Activated T-cell treated with anti-CD3 and anti-CD28 coated beads, Interleukin-2, amount 50 U/mL, for 4 hours (primary cell): Measurements from ENCODE around the gene TMEM59. TPM values are rescaled to one million over a fixed set of nuclear protein-coding genes. Genes with fewer than 3 reads are reported as not detected.
"Not testable (repeated sequence)": the region's sequence is repeated elsewhere in the genome, so short reads cannot be mapped to it uniquely, and the experiment has no call there.

Source experiments
- ATAC-seq, 2 donors: fragments of 200-7000 bp; cut with Tn5 transposase; one replicate each; pipeline ENCODE4 v1.10.0; 2021
- DNase-seq: peaks from one replicate; pipeline ENCODE4 v3.0.0-alpha.2; 2020
- H3K27me3 Mint-ChIP-seq: one replicate; pipeline ENCODE4 v1.8.0; 2021; ENCODE audit warnings: low read depth, mixed read lengths
- H3K36me3 Mint-ChIP-seq: one replicate; pipeline ENCODE4 v1.8.0; 2022; ENCODE audit warnings: mixed read lengths; ENCODE audit not compliant: insufficient read depth
- H3K4me1 Mint-ChIP-seq: one replicate; pipeline ENCODE4 v1.8.0; 2021; ENCODE audit warnings: low read depth, mixed read lengths
- H3K4me3 Mint-ChIP-seq: one replicate; pipeline ENCODE4 v1.8.0; 2021; ENCODE audit warnings: mild to moderate bottlenecking, moderate library complexity, mixed read lengths
- H3K9me3 Mint-ChIP-seq: one replicate; pipeline ENCODE4 v1.8.0; 2021; ENCODE audit warnings: mixed read lengths
- total RNA-seq, 3 donors: library from RNA; stranded (reverse); gene quantifications; one replicate each; pipeline ENCODE4 v1.2.1, GENCODE V29; 2021

TMEM59 gene, protein sequence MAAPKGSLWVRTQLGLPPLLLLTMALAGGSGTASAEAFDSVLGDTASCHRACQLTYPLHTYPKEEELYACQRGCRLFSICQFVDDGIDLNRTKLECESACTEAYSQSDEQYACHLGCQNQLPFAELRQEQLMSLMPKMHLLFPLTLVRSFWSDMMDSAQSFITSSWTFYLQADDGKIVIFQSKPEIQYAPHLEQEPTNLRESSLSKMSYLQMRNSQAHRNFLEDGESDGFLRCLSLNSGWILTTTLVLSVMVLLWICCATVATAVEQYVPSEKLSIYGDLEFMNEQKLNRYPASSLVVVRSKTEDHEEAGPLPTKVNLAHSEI
- total RNA-seq: 100 to 1,000 TPM in 1 of 3 donors, 10 to 100 TPM in 2; 86.8 to 102 (median 89.9) TPM

DNA sequence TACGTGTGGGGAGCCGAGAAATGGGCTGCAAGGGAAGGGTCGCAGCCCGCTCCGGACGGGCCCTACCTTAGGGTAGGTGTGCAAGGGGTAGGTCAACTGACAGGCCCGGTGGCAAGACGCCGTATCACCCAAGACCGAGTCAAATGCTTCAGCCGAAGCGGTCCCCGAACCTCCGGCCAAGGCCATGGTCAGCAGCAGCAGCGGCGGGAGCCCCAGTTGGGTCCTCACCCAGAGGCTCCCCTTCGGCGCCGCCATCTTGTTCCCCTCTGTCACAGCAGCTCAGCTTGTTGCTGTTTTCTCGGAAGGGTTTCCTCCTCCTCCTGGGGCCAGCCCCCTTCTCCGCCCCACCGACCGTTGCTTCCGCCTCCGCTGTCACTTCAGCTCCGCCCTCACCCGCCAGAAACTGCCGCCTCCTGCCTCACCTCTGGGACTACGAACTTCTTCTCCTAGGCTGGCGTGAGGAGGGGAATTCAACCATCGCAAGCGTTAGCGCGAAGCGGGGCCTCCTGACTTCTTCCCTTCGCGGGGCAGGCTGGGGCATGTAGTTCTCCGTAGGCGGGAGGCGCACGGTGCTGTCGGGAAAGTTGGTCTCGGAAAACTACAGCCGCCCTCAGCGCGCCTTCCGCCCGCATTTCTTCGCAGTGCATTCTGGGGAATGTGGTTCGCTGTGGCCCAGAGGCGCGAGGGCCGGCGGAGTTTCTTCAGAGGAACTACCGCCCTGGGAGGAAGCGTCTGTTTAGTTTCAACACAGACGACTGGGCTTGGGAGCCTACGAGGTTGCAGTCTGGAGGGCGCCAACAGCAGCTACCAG, at the start of gene TMEM59, which contains the start of gene TCEANC2:
Gene TMEM59 (minus strand): TSS at position 271 of the 811 bp plus-strand sequence. CDS start 16 bp downstream, at position 255.
Gene TCEANC2 (plus strand): TSS at position 675 of the 811 bp plus-strand sequence. CDS start 815 bp downstream, outside the sequence.
- Mint-ChIP-seq H3K27me3 (no peaks in the 10 kb centered on the region), H3K4me3 (no peak within 1 kb of the TSS), H3K36me3 (peaks cover 6% of the 10 kb centered on the region), H3K4me1 (peaks cover 41% of the 10 kb centered on the region), H3K9me3 (no peaks in the 10 kb centered on the region)
- ATAC-seq: peak; percentile 96
- DNase-seq: peak; percentile 93

DNA sequence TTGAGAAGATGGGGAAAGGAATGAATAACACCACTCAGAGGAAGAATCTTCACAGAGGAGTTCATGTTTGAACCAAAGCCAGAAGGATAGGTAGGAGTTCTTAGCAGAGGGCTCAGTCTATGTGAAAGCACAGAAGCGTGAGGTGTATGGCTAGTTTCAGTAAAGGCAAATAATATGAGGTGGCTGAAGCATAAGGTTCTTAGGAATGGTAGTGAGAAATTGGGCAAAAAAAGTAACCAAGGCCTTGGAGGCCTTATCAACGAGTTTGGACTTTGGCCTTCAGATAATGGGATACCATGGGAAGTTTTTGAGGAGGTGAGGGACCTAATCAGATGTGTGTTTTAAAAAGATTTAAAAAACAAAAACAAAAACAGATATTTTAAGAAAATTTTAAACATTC, 47.5 kb upstream of the TMEM59 start:
- Mint-ChIP-seq H3K4me1 (no peaks in the 10 kb centered on the region), H3K9me3 (no peaks in the 10 kb centered on the region), H3K36me3 (peaks cover 38% of the 10 kb centered on the region), H3K27me3 (no peaks in the 10 kb centered on the region), H3K4me3 (no peak overlapping the region)
- no peak for DNase-seq
- no peak for ATAC-seq

DNA sequence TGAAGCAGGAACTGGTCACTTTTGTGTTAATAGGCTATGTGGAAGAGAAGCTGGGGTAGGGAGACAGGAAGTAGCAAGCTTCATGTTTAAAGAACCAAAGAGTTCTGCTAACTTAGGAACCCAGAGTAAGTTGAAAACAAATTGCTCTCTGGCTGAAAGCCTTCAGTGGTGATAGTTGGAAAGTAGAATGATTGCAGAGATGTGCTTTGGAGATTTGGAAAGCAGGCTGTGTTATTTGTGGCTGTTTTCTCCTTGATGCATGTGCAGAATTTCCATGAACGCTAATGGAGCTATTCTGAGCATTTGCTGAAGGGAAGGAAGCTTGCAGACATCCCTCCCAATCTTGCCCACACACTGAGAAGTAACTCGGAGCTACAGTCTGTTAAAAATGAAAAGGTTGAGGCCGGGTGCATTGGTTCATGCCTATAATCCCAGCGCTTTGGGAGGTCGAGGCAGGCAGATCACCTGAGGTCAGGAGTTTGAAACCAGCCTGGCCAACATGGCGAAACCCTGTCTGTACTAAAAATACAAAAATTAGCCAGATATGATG, 46.1 kb upstream of the TMEM59 start:
- Mint-ChIP-seq H3K4me3 (no peak overlapping the region), H3K36me3 (peaks cover 41% of the 10 kb centered on the region), H3K9me3 (no peaks in the 10 kb centered on the region), H3K4me1 (no peaks in the 10 kb centered on the region), H3K27me3 (no peaks in the 10 kb centered on the region)
- ATAC-seq (no peak), DNase-seq (no peak)

DNA sequence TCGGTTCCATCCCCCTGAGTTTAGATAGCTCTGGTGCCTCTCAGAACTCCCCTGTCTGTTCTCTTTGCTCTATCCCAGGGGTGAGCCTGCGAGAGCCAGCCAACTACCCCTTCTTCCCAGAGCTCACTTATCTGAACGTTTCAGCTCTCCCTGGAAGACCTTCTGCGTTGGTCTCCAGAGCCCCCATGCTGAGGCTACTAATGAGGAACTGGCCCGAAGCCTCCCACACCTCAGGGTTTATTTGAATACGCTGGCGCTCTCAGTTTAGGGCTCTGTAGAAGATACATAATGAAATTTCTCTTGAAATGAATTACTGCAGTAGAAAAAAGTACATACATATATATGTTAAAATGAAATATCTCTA, 43.9 kb upstream of the TMEM59 start:
- ATAC-seq (no peak), DNase-seq (no peak)
- peaks cover 41% of the 10 kb centered on the region for H3K36me3 Mint-ChIP-seq
- no peaks in the 10 kb centered on the region for H3K4me1 Mint-ChIP-seq
- H3K9me3 Mint-ChIP-seq: no peaks in the 10 kb centered on the region
- no peak overlapping the region for H3K4me3 Mint-ChIP-seq
- no peaks in the 10 kb centered on the region for H3K27me3 Mint-ChIP-seq

DNA sequence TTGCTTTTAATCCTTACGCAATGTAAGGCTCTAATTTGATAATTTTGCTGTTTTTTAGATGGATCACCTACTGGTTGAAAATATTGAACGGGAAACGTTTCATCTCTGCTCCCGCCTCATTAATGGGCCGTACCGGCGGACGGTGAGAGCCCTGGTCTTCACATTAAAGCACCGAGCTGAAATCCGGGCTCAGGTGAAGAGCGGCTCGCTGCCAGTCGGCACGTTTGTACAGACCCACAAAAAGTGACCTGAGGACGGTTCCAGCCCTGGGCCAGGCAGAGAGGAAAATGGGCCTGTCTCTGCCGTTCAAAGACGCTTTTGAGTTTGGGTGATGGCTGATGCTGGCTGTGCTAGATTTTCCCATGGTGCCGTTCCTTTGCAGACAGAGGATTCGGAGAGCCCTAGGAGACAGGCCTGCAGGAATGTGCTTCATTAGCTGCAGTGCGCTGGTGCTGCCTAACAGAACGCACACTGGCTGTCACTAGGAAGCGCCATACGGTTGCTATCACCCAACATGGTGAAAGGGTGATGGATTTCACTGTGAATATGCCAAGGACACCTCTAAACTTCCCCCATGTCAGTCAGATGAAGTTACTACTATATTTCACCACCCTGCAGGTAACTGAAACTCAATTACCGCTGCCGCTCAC, 43.3 kb upstream of the TMEM59 start:
- Mint-ChIP-seq H3K4me3 (no peak overlapping the region), H3K36me3 (peaks cover 44% of the 10 kb centered on the region), H3K27me3 (no peaks in the 10 kb centered on the region), H3K4me1 (no peaks in the 10 kb centered on the region), H3K9me3 (no peaks in the 10 kb centered on the region)
- no peak for DNase-seq
- no peak for ATAC-seq

DNA sequence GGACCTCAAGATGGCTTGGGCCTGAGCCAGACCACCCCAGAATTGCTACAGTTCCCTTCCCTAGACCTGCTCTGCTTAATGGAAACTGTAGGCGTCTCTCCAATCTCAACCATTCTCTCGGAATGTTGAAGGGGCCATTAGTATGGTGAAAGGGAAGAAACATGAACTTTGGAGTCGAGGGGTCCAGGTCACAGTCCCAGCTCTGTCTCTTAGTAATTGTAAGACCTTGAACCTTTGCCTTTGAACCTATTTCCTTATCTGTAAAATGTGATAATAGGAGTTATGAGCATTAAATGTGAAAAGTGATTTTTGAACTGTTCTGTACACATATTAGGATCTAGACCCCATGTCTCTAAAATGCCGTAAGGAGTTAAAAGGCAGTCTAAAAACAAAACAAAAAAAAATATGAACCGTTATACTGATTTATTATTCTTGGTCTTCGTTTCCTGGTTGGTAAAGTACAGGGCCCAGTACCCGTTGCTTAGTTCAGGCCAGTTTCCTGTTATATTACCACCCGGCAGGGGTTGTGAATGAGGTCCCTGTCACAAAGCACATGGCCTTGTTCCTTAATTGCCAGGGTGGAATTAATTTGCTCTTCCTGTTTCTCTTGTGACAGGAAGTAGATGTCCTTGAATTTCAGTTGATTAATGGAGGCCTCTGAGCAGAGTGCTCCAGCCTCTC, 42.7 kb upstream of the TMEM59 start:
- H3K27me3 Mint-ChIP-seq: no peaks in the 10 kb centered on the region
- ATAC-seq (no peak), DNase-seq (no peak)
- H3K9me3 Mint-ChIP-seq: no peaks in the 10 kb centered on the region
- H3K4me3 Mint-ChIP-seq: no peak overlapping the region
- H3K36me3 Mint-ChIP-seq: peaks cover 41% of the 10 kb centered on the region
- no peaks in the 10 kb centered on the region for H3K4me1 Mint-ChIP-seq

DNA sequence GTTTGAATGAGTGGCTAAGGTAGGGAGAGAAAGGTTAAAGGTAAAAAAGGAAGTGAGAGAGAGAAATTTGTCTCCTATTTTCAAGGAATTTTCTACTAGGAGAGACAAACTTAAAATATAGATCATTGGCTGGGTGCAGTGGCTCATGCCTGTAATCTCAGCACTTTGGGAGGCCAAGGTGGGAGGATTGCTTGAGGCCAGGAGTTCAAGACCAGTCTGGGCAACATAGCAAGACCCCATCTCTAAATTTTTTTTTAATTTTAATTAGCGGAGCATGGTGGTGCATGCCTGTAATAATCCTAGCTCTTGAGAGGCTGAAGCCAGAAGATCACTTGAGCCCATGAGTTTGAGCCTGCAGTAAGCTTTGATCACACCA, 41.7 kb upstream of the TMEM59 start:
- not testable (repeated sequence) for H3K27me3 Mint-ChIP-seq, DNase-seq, H3K9me3 Mint-ChIP-seq, H3K4me3 Mint-ChIP-seq, H3K4me1 Mint-ChIP-seq, ATAC-seq
- peaks cover 36% of the 10 kb centered on the region for H3K36me3 Mint-ChIP-seq

DNA sequence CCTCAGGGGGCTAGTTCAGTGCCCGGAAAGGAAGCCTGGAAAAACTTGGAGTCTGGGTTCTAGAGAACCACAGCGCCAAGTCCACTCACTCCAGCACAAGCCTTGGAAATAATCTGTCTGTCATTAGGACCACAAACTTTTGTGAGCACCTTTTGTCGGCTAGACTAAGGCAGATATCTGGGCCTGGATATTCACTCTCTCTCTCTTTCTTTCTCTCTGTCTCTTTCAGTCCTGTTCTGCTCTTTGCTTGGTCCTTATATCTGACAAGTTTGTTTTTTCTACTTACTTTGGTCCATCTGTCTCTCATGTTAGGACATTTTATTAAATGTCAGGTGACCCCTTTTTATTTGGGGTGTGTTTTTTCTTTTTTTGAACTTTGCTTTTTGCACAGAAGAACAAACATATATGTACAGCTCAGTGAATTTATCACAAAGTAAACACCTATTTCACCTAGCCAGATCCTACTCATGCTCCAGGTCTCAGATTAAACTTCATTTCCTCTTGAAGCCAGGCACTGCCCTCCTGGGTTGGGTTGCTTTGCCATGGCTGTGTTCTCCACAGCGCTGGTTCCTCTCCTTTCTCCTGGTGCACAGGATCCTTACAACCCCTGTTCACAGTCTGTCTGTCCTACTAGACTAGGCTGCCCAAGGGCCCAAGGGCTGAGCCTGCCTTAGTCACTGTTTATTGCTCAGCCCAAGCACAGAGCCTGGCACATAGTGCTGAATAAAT, 41.2 kb upstream of the TMEM59 start:
- no peak for DNase-seq
- no peak for ATAC-seq
- no peaks in the 10 kb centered on the region for H3K4me1 Mint-ChIP-seq
- H3K27me3 Mint-ChIP-seq: no peaks in the 10 kb centered on the region
- no peak overlapping the region for H3K4me3 Mint-ChIP-seq
- no peaks in the 10 kb centered on the region for H3K9me3 Mint-ChIP-seq
- peaks cover 36% of the 10 kb centered on the region for H3K36me3 Mint-ChIP-seq

DNA sequence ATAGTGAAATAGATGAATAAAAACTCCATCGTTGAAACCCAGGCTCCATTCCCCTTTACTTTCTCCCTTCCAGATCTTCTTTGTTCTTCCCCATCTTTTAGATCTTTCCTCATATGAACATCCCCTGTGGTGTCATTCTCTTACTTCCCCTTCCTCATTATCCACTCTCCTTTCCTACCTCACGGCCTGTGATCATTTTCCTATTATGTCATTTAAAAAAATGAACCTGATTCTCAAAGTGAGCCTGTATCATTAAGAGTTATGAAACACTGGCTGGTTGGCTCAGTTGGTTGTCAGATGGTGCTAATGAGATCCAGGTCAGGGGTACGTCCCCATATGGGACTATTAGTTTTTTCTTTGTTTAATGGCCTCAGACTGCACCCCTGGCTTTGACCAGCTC, 38.7 kb upstream of the TMEM59 start:
- ATAC-seq (no peak), DNase-seq (no peak)
- Mint-ChIP-seq H3K27me3 (no peaks in the 10 kb centered on the region), H3K4me1 (no peaks in the 10 kb centered on the region), H3K9me3 (no peaks in the 10 kb centered on the region), H3K4me3 (no peak overlapping the region), H3K36me3 (peaks cover 24% of the 10 kb centered on the region)

DNA sequence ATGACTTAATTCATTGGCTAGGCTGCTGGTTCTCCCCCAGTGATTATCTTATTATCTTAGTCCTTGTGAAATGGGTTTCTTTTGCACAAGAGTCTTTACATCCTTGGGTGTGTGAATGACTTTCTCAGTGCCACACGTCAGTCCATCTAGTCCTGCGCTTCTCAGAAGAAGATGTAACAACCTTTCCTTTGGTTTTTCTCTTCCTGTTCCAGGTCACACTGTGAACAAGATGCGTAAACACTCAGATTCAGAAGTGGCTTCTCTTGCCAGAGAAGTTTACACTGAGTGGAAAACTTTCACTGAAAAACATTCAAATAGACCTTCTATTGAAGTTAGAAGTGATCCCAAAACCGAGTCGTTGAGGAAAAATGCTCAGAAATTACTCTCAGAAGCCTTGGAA, 35.4 kb upstream of the TMEM59 start:
- ATAC-seq: no peak
- H3K4me3 Mint-ChIP-seq: no peak overlapping the region
- H3K9me3 Mint-ChIP-seq: no peaks in the 10 kb centered on the region
- no peaks in the 10 kb centered on the region for H3K4me1 Mint-ChIP-seq
- no peaks in the 10 kb centered on the region for H3K27me3 Mint-ChIP-seq
- H3K36me3 Mint-ChIP-seq: peaks cover 16% of the 10 kb centered on the region
- no peak for DNase-seq

DNA sequence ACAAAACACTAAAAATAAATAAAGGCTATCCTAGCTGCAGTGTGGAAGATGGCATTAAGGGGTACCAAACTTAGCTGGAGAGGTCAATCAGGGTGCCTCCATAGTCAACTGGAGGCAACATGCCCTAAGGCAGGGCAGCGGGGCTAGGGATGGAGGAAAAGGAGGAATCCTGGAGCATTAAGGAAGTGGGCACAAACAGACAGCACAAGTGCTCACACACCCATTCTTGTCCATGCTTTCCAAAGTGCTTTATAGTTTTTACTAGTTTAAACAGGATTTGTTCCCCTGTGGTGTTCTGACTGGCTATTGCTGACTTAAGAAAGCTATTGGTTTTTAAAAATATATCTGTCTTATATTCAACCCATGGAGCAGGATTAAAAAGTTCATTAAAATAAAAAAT, 33.8 kb upstream of the TMEM59 start:
- ATAC-seq (no peak), DNase-seq (no peak)
- no peaks in the 10 kb centered on the region for H3K27me3 Mint-ChIP-seq
- H3K36me3 Mint-ChIP-seq: peaks cover 11% of the 10 kb centered on the region
- H3K4me1 Mint-ChIP-seq: no peaks in the 10 kb centered on the region
- no peaks in the 10 kb centered on the region for H3K9me3 Mint-ChIP-seq
- no peak overlapping the region for H3K4me3 Mint-ChIP-seq

DNA sequence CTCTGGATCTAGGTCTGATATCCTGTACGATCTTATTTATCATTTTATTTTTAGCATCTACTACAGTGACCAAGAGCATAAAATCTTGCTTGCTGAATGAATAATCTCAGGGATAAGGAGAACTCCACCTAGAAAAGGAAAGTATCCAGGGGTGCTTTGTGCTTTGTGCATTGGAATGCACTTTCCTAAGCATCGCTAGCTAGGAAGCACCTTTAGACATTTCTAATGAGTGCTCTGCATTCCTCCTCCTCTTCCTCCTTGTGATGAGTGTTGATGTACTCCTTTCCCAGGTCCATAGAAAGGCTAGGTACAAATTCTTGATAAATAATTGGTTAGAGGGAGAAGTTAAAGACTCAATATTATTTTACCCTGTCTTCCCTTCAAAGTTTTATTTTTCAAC, 31.8 kb upstream of the TMEM59 start:
- no peak overlapping the region for H3K4me3 Mint-ChIP-seq
- H3K4me1 Mint-ChIP-seq: peaks cover 3% of the 10 kb centered on the region
- no peaks in the 10 kb centered on the region for H3K9me3 Mint-ChIP-seq
- H3K36me3 Mint-ChIP-seq: peaks cover 10% of the 10 kb centered on the region
- no peak for ATAC-seq
- no peak for DNase-seq
- no peaks in the 10 kb centered on the region for H3K27me3 Mint-ChIP-seq
